ENCODE measurements around the gene TMEM115.

Gene TMEM115

GRCh38 chr3:50352781-50353180 lies 6.5 kb downstream of the TMEM115 start:
- no peak for DNase-seq (ENCODE audit: low read depth)

- DNase-seq (ENCODE audit: low read depth) = no peak
These were observed 8.0 kb downstream of the TMEM115 start for GRCh38 chr3:50351323-50351697.

- peak; percentile 92 for DNase-seq (ENCODE audit: low read depth)
These were observed 8.6 kb downstream of the TMEM115 start, which contains the start of the genes CYB561D2 and NPRL2 for GRCh38 chr3:50350527-50351322. TSS of gene CYB561D2 (plus strand) at chr3:50350862. CDS start at chr3:50351434, 572 bp downstream. TSS of gene NPRL2 (minus strand) at chr3:50350775. CDS start at chr3:50350652, 123 bp downstream.

GRCh38 chr3:50350213-50350526 lies 9.2 kb downstream of the TMEM115 start:
- no peak for DNase-seq (ENCODE audit: low read depth)

GRCh38 chr3:50347187-50347813 lies 12.0 kb downstream of the TMEM115 start:
- DNase-seq (ENCODE audit: low read depth) = peak; percentile 52

GRCh38 chr3:50345586-50346234 lies 13.6 kb downstream of the TMEM115 start, which contains the start of gene ZMYND10:
TSS of gene ZMYND10 (minus strand) at chr3:50345732. CDS start at chr3:50345579, 153 bp downstream.
- peak; percentile 29 for DNase-seq (ENCODE audit: low read depth)

GRCh38 chr3:50345008-50345407 lies 14.3 kb downstream of the TMEM115 start:
- DNase-seq (ENCODE audit: low read depth) = no peak

GRCh38 chr3:50342813-50343633 lies 16.3 kb downstream of the TMEM115 start:
- no peak for DNase-seq (ENCODE audit: low read depth)

- DNase-seq (ENCODE audit: low read depth) = no peak
These were observed 17.2 kb downstream of the TMEM115 start for GRCh38 chr3:50341996-50342650.

GRCh38 chr3:50341537-50341936 lies 17.8 kb downstream of the TMEM115 start:
- DNase-seq (ENCODE audit: low read depth) = no peak

GRCh38 chr3:50340448-50341329 lies 18.6 kb downstream of the TMEM115 start, which contains the start of gene RASSF1:
TSS of gene RASSF1 (minus strand) at chr3:50340836. CDS start at chr3:50340805, 31 bp downstream.
- DNase-seq (ENCODE audit: low read depth) = peak; percentile 66

GRCh38 chr3:50340147-50340447 lies 19.2 kb downstream of the TMEM115 start:
- no peak for DNase-seq (ENCODE audit: low read depth)

GRCh38 chr3:50339485-50340146 lies 19.7 kb downstream of the TMEM115 start:
- peak; percentile 45 for DNase-seq (ENCODE audit: low read depth)

- DNase-seq (ENCODE audit: low read depth) = no peak
These were observed 20.4 kb downstream of the TMEM115 start for GRCh38 chr3:50338965-50339364.

GRCh38 chr3:50337175-50337861 lies 22.0 kb downstream of the TMEM115 start:
- peak; percentile 100 for DNase-seq (ENCODE audit: low read depth)

GRCh38 chr3:50336452-50337174 lies 22.7 kb downstream of the TMEM115 start:
- no peak for DNase-seq (ENCODE audit: low read depth)

- no peak for DNase-seq (ENCODE audit: low read depth)
These were observed 24.8 kb downstream of the TMEM115 start for GRCh38 chr3:50334339-50335075.

- peak; percentile 59 for DNase-seq (ENCODE audit: low read depth)
These were observed 25.5 kb downstream of the TMEM115 start for GRCh38 chr3:50333744-50334328.
